ENCODE measurements around the gene NTHL1. TPM values are rescaled to one million over a fixed set of nuclear protein-coding genes. Genes with fewer than 3 reads are reported as not detected.

The NTHL1 gene
- total and polyA plus RNA-seq, 2 of the 13 experiments (the other 11 are each of a cell fraction or from before 2014, with no cell fraction given), result 47.5 to 64.9 TPM

DNA sequence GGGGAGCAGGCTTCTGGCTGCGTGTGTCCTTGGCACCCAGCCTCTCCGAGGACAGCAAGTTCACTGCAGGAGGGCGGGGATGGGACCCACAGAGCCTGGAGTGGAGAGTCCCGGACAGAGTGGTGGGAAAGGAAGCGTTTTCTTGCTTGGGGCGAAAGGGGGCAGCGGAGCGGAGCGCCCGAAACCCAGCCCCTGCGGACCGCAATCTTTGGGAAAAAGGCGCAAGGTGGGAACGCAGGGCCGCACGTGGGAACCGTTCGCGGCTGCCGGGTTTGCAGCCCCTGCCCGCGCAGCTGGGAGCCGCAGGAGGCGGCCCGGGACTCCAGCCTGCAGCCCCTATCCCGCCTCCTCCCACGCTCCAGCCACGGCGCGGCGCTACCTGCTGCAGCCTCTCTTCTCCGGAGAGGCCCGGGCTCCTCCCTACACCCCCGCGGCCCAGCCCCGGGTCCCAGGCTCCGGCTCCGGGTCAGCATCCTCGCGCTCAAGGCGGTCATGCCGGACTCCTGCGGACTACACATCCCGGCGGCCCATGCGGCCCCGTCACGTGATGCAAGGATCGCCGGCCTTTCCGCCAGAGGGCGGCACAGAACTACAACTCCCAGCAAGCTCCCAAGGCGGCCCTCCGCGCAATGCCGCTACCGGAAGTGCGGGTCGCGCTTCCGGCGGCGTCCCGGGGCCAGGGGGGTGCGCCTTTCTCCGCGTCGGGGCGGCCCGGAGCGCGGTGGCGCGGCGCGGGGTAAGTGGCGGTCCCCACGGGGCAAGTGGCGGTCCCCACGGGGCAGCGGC lies at the start of gene NTHL1, which contains the start of gene TSC2 (continued):
- TF ChIP-seq, protein P1, sequence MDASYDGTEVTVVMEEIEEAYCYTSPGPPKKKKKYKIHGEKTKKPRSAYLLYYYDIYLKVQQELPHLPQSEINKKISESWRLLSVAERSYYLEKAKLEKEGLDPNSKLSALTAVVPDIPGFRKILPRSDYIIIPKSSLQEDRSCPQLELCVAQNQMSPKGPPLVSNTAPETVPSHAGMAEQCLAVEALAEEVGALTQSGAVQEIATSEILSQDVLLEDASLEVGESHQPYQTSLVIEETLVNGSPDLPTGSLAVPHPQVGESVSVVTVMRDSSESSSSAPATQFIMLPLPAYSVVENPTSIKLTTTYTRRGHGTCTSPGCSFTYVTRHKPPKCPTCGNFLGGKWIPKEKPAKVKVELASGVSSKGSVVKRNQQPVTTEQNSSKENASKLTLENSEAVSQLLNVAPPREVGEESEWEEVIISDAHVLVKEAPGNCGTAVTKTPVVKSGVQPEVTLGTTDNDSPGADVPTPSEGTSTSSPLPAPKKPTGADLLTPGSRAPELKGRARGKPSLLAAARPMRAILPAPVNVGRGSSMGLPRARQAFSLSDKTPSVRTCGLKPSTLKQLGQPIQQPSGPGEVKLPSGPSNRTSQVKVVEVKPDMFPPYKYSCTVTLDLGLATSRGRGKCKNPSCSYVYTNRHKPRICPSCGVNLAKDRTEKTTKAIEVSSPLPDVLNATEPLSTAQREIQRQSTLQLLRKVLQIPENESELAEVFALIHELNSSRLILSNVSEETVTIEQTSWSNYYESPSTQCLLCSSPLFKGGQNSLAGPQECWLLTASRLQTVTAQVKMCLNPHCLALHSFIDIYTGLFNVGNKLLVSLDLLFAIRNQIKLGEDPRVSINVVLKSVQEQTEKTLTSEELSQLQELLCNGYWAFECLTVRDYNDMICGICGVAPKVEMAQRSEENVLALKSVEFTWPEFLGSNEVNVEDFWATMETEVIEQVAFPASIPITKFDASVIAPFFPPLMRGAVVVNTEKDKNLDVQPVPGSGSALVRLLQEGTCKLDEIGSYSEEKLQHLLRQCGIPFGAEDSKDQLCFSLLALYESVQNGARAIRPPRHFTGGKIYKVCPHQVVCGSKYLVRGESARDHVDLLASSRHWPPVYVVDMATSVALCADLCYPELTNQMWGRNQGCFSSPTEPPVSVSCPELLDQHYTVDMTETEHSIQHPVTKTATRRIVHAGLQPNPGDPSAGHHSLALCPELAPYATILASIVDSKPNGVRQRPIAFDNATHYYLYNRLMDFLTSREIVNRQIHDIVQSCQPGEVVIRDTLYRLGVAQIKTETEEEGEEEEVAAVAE (CRISPR knock-in tag; IDR thresholded peaks at IDR 0.05; ENCODE audit: borderline replicate concordance), result peak; percentile 38; the same call in 1 of the 2 replicates
- TF ChIP-seq AGO2 (optimal IDR thresholded peaks at IDR 0.05; ENCODE audit: low read depth, low read length) (peak; percentile 37), MAFF (IDR thresholded peaks at IDR 0.05; ENCODE audit: low read depth, low read length) (no peak), ZNF558 (CRISPR knock-in tag; IDR thresholded peaks at IDR 0.05; ENCODE audit: borderline replicate concordance) (no peak), TBP (CRISPR knock-in tag; IDR thresholded peaks at IDR 0.05) (no peak), CENPX (CRISPR knock-in tag; IDR thresholded peaks at IDR 0.05) (no peak), TOE1 (CRISPR knock-in tag; IDR thresholded peaks at IDR 0.05) (no peak), ZNF263 (CRISPR knock-in tag; IDR thresholded peaks at IDR 0.05) (peak; percentile 74; the same call in 1 of the 2 replicates), ZNF773 (CRISPR knock-in tag; IDR thresholded peaks at IDR 0.05; ENCODE audit: borderline replicate concordance) (no peak), RFX3 (CRISPR knock-in tag; IDR thresholded peaks at IDR 0.05) (0 out of 2 replicates have a peak, but pooled peaks have one; percentile 8), ZNF768 (CRISPR knock-in tag; IDR thresholded peaks at IDR 0.05) (no peak)
- TF ChIP-seq, protein P2, sequence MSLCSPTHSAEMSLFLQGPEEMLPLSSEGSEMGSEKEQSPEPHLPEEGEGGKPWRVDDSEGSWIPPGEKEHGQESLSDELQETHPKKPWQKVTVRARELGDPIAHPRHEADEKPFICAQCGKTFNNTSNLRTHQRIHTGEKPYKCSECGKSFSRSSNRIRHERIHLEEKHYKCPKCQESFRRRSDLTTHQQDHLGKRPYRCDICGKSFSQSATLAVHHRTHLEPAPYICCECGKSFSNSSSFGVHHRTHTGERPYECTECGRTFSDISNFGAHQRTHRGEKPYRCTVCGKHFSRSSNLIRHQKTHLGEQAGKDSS (CRISPR knock-in tag; IDR thresholded peaks at IDR 0.05; ENCODE audit: borderline replicate concordance, low read depth), result peak; percentile 80
- TF ChIP-seq, protein P3, sequence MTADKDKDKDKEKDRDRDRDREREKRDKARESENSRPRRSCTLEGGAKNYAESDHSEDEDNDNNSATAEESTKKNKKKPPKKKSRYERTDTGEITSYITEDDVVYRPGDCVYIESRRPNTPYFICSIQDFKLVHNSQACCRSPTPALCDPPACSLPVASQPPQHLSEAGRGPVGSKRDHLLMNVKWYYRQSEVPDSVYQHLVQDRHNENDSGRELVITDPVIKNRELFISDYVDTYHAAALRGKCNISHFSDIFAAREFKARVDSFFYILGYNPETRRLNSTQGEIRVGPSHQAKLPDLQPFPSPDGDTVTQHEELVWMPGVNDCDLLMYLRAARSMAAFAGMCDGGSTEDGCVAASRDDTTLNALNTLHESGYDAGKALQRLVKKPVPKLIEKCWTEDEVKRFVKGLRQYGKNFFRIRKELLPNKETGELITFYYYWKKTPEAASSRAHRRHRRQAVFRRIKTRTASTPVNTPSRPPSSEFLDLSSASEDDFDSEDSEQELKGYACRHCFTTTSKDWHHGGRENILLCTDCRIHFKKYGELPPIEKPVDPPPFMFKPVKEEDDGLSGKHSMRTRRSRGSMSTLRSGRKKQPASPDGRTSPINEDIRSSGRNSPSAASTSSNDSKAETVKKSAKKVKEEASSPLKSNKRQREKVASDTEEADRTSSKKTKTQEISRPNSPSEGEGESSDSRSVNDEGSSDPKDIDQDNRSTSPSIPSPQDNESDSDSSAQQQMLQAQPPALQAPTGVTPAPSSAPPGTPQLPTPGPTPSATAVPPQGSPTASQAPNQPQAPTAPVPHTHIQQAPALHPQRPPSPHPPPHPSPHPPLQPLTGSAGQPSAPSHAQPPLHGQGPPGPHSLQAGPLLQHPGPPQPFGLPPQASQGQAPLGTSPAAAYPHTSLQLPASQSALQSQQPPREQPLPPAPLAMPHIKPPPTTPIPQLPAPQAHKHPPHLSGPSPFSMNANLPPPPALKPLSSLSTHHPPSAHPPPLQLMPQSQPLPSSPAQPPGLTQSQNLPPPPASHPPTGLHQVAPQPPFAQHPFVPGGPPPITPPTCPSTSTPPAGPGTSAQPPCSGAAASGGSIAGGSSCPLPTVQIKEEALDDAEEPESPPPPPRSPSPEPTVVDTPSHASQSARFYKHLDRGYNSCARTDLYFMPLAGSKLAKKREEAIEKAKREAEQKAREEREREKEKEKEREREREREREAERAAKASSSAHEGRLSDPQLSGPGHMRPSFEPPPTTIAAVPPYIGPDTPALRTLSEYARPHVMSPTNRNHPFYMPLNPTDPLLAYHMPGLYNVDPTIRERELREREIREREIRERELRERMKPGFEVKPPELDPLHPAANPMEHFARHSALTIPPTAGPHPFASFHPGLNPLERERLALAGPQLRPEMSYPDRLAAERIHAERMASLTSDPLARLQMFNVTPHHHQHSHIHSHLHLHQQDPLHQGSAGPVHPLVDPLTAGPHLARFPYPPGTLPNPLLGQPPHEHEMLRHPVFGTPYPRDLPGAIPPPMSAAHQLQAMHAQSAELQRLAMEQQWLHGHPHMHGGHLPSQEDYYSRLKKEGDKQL (CRISPR knock-in tag; IDR thresholded peaks at IDR 0.05; ENCODE audit: low read depth), result no peak
- TF ChIP-seq, protein P4, sequence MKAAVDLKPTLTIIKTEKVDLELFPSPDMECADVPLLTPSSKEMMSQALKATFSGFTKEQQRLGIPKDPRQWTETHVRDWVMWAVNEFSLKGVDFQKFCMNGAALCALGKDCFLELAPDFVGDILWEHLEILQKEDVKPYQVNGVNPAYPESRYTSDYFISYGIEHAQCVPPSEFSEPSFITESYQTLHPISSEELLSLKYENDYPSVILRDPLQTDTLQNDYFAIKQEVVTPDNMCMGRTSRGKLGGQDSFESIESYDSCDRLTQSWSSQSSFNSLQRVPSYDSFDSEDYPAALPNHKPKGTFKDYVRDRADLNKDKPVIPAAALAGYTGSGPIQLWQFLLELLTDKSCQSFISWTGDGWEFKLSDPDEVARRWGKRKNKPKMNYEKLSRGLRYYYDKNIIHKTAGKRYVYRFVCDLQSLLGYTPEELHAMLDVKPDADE (CRISPR knock-in tag; IDR thresholded peaks at IDR 0.05), result 0 out of 2 replicates have a peak, but pooled peaks have one; percentile 41
- TF ChIP-seq, protein P5, sequence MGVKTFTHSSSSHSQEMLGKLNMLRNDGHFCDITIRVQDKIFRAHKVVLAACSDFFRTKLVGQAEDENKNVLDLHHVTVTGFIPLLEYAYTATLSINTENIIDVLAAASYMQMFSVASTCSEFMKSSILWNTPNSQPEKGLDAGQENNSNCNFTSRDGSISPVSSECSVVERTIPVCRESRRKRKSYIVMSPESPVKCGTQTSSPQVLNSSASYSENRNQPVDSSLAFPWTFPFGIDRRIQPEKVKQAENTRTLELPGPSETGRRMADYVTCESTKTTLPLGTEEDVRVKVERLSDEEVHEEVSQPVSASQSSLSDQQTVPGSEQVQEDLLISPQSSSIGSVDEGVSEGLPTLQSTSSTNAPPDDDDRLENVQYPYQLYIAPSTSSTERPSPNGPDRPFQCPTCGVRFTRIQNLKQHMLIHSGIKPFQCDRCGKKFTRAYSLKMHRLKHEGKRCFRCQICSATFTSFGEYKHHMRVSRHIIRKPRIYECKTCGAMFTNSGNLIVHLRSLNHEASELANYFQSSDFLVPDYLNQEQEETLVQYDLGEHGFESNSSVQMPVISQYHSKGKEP (CRISPR knock-in tag; IDR thresholded peaks at IDR 0.05), result no peak
